HG02763 (cell line): ENCODE data around the gene GATA5.

Experiments used
- ATAC-seq: cut with Tn5 transposase; IDR thresholded peaks from one replicate; pipeline ENCODE4 v1.9.1; 2021; ENCODE audit warnings: mild to moderate bottlenecking, moderate library complexity; ENCODE audit not compliant: unreplicated experiment

The GATA5 gene

DNA sequence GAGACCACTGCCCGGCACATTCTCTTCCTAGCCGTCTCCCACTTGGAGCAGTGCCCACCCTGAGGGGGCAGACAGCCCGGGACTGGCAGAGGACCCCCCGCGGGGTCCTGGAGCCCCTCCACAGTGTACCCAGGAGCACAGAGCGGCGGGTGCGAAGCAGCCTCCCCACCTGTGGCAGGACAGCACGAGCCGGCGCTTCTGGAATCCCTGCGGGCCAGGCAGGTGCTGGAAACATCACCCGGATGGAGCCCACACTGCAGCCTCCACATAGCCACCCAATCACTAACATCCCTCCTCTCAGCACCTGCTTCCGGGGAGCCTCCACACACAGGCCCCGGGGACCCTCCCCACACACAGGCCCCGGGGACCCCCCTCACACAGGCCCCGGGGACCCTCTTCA, 18.7 kb downstream of the GATA5 start:
- no peak for ATAC-seq

DNA sequence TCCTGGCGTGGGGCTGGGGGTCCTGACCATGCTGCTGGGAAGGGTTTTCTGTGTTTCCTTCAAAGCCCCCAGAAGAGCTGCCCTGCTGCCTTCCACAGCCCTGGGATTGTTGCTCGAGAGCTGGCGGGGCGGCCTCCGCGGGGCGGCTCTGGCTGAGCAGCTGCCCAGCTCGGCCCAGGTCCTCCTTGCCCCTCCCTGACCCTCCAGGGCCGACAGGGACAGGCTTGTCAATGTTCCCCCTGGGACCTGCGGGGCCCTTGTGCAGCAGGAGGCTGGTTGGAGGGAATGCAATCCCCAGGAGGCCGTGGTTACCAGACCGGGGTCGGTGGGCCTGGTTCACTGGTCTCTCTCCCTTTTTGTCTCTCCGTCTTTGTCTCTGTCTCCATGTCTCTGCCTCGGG, 19.9 kb downstream of the GATA5 start:
- no peak for ATAC-seq

DNA sequence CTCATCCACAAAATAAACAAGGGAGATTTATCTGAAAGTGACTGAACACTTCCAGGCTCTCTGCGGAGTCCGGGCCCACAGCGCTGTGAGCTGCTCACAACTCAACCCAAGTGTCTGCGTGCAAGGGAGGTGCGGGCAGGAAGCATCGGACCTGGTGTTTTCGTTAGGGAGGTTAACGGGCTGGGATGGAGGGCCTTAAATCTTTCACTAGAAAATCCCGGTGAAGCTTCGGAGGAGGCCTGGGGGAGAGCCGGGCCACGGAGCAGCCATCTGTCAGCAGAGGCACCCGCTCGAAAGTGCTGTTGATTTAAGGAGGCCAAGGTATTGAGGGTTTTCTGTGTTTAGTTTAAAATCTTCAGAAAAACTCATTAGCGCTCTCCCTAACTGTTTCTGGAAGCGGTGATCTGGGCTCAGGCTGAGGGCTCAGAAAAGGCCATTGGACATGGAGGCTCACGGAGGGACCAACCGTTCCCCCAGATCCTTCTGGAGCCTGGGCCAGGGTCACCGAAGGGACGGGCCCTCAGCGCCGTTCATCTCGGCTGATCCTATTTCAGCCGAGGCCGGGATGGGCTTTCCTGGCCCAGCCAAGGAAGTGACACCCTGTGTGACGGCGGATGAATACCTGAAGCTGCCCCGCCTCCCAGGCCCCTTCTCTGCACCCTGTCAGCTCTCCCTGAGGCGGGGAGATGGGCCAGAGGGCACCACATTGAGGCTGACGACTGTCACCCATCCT, 20.7 kb downstream of the GATA5 start:
- no peak for ATAC-seq

DNA sequence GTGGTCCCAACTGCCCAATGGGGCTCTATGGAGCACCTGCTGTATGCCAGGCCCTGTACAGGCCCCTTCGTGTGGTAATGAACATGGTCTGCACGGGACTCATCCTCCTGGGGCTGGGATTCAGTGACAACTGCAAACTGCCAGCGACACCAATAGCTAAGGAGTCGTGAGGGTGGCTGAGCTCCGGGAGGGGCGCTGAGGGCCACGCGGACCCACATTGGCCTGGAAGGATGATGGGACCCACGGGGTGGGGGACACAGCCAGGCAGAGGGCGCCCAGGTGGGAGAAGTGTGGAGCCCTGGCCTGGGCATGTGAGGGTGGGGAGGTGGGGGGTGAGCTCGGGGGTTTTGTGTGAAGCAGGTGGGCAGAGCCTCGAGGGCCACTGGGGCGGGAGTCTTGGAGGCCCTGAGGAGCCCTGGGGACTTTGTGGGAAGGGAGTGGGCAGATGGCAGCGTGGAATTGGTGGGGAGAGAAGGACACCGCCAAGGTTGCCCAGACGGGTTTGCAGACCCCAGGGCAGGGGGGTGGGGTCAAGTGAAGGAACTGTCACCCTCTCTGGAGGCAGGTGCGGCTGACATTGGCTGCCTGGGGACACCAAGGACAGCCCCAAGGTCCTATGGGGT, 22.5 kb downstream of the GATA5 start:
- ATAC-seq, result no peak

DNA sequence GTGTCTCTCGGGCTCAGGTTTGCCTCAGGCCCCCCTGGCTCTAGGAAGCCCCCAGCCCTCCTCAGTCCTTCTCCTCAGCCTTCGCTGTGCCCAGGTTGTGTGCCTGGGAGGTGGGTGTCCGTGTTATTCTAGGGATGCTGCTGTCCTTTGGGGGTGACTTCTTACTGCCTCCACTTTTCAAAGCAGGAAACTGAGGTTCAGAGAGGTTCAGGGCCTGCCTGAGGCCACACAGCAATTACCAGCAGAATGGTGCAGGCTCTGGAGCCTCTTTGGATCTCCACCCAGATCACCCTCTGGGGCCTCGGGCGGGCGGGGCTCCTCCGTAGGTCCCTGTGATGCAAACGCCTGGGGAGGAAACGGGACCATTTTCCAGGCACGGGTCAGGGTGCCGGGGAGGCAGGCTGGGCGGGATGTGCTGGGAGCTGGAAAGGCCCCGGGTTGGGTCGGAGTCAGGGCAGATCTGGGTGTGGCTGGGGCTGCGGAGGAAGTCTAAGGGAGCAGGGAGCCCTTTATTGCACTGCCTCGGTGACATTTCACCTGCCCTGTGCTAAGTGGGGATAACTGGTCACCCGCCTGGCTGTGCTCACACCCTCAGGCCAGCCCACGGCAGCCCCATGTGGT, 23.2 kb downstream of the GATA5 start:
- no peak for ATAC-seq

DNA sequence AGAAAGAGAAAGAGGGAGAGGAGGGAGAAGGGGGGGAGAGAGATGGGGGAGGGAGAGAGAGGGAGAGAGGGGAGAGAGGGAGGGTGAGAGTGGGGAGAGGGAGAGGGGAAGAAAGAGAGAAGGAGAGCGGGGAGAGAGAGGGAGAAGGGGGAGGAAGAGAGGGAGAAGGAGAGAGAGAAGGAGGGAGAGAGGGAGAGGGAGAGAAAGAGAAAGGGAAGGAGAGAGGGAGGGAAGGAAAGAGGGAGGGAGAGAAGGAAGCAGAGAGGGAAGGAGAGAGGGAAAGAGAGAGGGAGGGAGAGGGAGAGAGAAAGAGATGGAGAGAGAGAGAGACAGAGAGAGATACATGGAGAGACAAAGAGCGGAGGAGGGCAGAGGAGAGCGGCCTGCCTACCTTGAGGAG, 23.8 kb downstream of the GATA5 start:
- no peak for ATAC-seq

DNA sequence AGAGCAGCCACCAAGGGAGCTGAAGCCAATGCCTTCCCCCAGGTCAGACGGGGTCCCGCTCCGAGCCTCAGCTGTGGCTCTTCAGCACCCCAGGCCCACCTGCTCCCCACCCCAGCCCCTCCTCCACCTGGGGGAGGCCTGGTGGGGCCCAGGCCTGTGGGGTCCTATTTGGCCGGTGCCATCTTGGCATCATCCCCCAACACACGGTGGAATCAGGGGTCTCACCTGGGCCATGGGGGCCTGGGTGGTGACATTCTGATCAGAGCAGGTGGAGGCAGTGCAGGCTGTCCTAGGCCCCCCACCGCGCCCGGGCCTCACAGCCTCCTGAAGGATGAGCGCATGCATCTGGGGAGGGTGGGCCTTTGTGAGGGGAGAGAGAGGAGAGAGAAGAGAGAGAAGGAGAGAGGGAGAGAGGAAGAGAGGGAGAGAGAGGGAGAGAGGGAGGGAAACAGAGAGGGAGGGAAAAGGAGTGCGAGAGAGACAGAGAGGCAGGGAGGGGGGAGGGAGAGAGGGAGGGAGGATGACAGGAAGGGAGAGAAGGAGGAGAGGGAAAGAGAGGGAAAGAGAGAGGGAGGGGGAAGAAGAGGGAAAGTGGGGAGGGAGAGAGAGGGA, 24.5 kb downstream of the GATA5 start:
- ATAC-seq, result no peak

DNA sequence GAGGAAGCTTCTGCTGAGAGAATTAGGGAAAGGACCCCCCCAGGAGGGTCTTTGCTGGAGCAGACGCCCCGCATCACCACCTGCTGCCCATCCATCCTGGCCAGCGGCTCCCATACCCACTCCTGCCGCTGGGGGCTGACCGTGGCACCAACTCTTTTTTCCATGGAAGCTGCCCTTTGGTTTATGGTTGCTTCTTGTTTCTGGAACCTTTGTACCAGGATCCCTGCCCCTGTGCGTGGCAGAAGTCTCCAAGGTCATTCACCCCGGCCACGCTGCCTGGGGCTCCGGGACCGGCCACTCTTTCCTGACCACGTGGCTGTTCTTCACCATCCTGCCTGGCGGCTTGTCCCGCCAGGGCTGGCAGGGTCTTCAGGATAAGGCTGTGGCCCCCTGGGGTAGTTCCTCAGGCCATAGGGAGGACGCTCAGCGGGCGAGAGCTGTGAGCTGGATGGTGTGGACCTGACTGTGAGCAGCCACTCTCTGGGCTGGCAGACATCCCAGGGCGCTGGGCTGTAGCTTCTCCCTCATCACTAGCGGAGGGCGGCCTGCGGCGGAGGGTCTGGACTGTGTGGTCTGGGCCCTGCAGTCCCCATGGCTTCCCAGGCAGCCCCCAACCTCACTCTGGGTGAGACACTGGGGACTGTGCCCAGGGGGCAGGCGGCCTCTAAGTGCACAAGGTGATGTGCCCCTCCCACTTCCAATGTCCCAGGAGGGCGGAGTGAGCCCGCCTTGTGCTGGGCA, 25.7 kb downstream of the GATA5 start:
- ATAC-seq, result no peak

DNA sequence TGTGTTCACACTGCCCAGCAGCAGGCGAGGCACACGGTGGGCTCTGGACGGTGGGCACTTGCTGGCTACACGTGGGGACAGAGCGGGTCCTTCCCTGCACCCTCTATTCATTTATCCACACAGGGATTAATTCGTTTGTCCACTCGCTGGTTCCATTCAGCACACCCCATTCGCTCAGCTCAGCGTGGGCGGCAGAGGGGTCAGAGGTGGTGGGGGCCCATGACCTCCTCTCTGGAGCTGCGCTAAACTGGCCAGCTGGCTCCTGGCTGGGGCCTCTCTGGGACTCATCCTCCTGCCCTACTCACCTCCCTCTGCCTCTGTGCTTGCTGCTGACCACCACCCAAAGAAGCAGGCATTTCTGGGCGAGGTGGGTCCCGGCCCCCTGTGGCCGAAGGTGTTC, 27.0 kb downstream of the GATA5 start:
- ATAC-seq, result no peak

DNA sequence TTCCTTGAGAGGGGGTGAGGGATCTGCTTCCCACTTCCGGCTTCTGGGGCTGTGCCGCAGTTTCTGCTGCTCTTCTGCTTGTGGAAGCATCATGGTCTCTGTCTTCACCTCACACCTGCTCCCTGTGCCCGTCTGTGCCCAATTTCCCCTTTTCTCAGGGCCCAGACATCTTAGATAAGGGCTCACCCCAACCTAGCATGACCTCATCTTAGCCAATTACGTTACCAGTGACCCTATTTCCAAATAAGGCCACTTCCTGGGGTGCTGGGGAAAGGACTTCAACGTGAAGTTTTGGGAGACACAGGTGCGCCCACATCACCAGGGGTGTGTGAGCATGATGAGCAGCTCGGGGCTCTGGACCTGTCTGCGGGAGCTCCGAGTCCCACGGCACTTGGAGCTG, 27.8 kb downstream of the GATA5 start:
- ATAC-seq, result no peak

DNA sequence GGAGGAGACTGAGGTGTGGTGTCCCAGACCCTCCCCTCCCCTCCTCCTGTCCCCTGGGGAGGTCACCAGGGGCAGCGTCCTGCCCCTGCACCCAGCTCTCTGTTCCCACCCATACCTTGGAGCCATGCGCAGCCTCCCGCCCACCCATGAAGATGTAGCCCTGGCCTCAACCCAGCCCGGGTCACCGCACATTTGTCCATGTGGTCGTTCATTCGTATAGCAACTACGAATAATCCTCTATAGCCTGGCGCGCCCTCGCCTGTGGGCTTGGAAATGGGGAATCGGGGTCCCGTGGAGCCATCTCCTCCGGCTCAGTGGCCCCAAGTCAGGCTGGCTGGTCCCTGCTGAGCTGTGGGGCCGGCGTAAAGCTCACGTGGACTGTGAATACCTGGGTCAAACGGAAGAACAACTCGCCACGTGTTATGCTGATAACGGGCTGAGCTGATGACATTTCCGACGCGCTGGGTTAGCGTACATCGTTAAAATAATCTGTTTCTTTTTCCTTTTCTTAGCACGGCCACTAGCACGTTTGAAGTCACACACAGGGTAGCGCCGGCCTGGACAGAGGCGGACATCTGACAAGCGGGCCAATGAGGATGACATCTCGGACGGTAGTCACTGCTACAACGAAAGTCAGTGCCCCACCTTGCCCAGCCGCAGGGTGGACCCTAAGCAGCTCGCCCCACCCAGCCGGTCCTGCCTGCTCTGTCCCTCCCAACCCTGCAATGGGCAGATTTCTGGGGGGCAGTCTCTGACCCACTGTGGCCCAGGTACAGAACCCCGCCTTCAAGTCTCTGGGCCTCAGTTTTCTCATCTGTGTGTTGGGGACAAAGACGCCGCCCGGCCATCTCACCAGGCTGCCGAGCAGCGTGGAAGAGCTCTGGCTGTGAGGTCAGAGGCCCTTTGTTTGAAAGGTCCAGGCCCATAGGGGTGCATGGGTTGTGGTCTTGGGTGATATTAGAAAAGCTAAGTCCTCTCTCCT, 28.6 kb downstream of the GATA5 start:
- no peak for ATAC-seq

DNA sequence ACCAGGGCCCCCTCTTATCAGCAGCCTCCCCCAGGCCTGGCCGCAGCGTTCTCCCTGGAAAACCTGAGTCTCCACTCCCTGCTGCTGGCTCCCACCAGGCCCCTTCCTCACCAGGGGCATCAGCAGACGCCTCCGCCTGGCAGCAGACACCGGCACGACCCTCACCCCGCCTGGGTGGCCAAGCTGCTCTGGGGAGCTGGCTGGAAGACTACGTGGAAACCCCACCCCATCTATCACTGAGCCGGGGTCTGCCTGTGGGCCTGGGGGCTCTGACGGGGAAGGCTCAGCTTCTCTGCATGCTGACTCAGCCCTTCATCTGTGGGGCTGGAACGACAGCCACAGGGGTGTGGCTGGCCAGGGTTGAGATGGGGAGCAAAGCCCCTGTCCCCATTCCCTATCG, 29.3 kb downstream of the GATA5 start:
- no peak for ATAC-seq

DNA sequence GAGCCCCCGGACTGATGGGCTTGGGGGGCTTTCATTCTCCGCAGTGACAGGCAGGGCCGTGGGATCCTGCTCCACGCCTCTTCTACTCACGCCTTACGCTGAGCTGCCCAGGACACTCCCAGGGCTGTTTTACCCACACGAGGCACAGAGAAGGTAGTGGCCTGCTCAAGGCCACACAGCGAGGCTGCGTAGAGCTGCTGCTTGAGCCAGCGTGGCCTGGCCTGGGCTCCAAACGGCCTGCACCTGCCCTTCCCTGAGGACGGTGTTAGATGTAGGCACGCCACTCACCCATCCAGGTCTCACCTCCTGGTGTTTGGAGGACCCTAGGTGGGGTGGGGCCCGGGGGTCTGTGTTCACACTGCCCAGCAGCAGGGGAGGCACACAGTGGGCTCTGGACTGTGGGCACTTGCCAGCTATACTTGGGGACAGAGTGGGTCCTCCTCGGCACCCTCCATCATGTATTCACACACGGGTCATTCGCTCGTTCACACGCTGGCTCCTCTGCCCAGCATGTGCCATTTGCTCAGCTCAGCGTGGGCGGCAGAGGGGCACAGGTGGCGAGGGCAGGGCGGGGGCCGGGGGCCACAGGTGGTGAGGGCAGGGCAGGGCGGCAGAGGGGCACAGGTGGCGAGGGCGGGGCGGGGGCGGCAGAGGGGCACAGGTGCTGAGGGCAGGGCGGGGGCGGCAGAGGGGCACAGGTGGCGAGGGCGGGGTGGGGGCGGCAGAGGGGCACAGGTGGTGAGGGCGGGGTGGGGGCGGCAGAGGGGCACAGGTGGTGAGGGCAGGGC, 30.0 kb downstream of the GATA5 start:
- no peak for ATAC-seq

DNA sequence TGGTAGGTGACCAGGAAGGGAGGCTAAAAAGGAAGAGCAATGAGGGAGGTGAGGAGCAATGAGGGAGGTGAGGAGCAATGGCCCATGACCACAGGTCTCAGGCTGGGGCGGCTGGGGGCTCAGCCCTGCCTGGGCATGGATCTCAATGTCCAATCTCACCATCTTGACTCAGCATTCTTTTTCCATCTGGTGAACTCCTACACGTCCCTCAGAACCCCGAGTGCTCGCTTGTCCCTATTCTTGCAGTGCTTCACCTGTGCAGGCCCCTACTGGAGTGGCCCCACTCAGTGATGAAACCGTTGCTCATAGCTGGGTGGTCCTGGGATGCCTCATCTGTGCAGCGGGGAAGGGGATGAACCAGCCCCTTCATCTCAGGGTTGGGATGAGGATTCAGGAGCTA, 31.5 kb downstream of the GATA5 start:
- ATAC-seq, result no peak

DNA sequence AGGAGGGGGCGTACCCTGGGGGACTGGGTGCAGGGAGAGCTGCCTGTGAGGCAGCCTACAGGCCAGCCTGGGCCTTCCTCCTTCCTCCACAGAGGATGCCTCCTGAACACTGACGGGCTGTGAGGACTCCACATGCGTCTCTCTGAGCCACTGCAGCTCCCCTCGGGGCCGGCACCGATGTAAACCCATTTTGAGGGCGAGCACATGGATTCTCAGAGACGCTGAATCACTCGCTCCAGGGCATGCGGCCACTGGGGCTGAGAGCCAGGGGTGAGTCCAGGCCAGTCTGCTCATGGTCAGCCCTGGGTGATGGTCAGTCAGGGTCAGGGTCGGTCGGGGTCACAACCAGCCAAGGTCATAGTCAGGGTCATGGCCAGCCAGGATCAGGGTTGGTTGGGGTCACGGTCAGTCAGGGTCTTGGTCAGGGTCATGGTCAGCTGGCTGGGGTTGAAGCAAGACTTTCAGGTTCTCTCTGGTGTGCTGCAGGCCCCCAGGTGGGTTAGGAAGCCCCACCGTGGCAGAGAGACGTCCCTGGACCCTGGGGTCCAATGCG, 33.7 kb downstream of the GATA5 start:
- ATAC-seq, result no peak

DNA sequence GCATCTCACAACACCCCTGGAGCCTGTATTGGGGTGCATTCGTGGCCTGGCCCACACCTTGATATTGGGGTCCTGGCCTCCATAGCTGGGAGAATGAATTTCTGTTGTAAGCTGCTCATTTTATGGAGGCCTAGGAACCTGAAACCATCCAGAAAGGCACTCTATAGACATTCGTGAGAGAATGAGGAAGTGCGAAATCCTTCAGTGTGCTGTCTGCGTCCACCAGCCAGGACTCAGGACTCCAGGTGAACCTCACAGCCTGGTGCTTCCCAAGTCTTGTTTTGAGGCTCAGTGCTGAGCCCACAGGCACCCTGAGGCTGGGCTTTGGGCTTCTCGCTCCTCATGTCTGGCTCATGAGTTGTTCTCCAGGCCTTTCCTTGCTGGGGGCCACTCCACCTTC, 36.6 kb downstream of the GATA5 start:
- no peak for ATAC-seq

DNA sequence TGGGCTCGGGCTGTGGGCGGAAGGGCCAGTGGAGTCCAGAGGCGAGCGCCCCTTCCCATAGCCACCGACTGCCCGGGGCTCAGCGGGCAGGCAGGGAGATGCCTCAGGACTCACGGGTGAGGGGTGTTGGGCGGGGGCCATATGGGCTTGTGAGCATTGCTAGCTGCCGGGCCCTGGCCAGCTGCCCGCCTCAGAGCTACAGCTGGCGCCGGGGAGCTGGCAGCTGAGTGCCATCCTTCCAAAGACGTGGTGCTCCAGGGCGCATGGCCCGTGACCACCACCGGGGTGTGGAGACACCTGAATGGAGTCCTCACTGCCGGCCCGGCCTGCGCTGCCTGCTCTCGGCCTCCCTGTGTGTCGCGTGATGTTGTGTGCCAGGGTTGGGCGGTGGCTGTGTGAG, 37.9 kb downstream of the GATA5 start:
- no peak for ATAC-seq

DNA sequence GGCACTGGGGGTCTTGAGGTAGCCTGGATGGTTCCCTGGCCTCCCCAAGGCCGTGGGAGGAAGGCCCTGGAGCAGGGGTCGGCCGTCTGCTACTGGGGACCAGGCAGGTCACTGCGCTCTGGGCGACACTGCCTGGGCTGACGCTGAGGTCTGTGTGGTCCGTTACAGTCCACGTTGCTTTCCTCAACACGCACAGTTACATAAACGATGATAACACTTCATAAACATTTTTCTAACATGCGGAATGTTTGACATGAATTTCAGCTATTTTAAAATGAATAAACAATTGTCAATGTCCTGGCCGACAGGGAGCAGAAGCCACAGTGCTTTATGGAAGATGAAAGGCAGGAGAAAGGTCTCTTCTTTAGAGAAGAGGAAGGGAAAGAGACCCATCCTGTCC, 38.3 kb downstream of the GATA5 start:
- no peak for ATAC-seq

DNA sequence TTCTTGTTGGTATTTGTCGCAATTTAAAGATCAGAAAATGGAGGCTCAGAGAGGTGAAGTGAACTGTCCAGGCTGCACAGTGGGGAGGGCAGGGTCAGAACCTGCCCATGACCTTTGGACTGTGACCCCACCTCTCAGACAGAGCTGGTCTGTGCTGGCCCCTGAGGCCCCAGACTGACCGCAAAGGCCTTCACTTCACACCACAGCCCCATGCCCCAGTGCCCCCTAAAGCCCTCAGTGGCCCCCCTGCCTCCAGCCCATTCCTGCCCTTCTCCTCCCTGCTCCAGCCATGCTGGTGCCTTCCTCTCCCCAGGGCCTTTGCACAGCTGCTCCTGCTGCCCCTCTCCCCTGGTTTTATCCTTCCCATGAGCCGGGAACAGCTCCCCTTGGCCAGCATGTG, 39.1 kb downstream of the GATA5 start:
- ATAC-seq, result no peak
